PFSK-1 (cell line): Measurements from ENCODE around the gene CYB561D2.

ENCODE experiments used
- FOXP2 ChIP-seq: optimal IDR thresholded peaks from 2 replicates; pipeline ENCODE3; 2011; ENCODE audit warnings: borderline replicate concordance, control low read depth, inconsistent platforms; ENCODE audit not compliant: insufficient read depth; ENCODE audit errors: extremely low read length, extremely low read depth
- POLR2AphosphoS5 ChIP-seq: IDR thresholded peaks from 2 replicates; pipeline ENCODE4 v1.6.1; 2012; ENCODE audit warnings: low read depth, mild to moderate bottlenecking, control low read depth, low read length, moderate library complexity
- SIN3A ChIP-seq: IDR thresholded peaks from 2 replicates; pipeline ENCODE4 v1.6.1; 2012; ENCODE audit warnings: mild to moderate bottlenecking, low read length, moderate library complexity, borderline replicate concordance; ENCODE audit not compliant: insufficient read depth
- TAF1 ChIP-seq: IDR thresholded peaks from 2 replicates; pipeline ENCODE4 v1.6.1; 2012; ENCODE audit warnings: low read length, control low read depth, borderline replicate concordance; ENCODE audit not compliant: insufficient read depth
- TF ChIP-seq, protein P1 (sequence below), 2 experiments: IDR thresholded peaks; 2 replicates each; pipeline versions ENCODE4 v1.6.1 to v1.8.0; 2011 to 2012; ENCODE audit warnings: low read depth in 2 of 2, low read length in 2 of 2, control low read depth in 1 of 2, inconsistent platforms in 1 of 2, mild to moderate bottlenecking in 1 of 2, moderate library complexity in 1 of 2; ENCODE audit not compliant: insufficient read depth in 1 of 2

Gene CYB561D2

DNA sequence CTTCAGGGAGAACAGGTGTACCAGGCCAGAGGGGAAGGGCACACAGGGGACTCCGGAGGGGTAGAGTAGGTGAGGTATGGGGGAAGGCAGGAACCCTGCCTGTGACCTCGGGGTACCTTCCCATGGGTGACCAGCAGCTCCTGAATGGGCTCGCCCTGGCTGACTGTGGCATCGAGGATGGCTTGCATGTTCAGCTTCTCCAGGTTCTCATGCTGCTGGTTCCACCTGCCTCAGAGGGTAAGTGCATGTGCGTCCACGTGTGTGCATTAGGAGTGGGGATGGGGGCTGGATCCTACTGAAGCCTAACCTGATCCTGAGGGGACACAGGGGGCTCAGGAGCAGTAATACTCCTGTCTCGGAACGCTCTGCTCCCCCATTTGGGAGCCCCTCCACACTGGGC, 5.7 kb upstream of the CYB561D2 start:
- no peak for TF ChIP-seq POLR2AphosphoS5
- TF ChIP-seq SIN3A, result no peak
- no peak for TF ChIP-seq FOXP2
- TF ChIP-seq, protein P1, sequence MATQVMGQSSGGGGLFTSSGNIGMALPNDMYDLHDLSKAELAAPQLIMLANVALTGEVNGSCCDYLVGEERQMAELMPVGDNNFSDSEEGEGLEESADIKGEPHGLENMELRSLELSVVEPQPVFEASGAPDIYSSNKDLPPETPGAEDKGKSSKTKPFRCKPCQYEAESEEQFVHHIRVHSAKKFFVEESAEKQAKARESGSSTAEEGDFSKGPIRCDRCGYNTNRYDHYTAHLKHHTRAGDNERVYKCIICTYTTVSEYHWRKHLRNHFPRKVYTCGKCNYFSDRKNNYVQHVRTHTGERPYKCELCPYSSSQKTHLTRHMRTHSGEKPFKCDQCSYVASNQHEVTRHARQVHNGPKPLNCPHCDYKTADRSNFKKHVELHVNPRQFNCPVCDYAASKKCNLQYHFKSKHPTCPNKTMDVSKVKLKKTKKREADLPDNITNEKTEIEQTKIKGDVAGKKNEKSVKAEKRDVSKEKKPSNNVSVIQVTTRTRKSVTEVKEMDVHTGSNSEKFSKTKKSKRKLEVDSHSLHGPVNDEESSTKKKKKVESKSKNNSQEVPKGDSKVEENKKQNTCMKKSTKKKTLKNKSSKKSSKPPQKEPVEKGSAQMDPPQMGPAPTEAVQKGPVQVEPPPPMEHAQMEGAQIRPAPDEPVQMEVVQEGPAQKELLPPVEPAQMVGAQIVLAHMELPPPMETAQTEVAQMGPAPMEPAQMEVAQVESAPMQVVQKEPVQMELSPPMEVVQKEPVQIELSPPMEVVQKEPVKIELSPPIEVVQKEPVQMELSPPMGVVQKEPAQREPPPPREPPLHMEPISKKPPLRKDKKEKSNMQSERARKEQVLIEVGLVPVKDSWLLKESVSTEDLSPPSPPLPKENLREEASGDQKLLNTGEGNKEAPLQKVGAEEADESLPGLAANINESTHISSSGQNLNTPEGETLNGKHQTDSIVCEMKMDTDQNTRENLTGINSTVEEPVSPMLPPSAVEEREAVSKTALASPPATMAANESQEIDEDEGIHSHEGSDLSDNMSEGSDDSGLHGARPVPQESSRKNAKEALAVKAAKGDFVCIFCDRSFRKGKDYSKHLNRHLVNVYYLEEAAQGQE (IDR thresholded peaks at IDR 0.05; ENCODE audit: insufficient read depth in 1 of 2, low read depth in 2 of 2, low read length in 2 of 2), result no peak

DNA sequence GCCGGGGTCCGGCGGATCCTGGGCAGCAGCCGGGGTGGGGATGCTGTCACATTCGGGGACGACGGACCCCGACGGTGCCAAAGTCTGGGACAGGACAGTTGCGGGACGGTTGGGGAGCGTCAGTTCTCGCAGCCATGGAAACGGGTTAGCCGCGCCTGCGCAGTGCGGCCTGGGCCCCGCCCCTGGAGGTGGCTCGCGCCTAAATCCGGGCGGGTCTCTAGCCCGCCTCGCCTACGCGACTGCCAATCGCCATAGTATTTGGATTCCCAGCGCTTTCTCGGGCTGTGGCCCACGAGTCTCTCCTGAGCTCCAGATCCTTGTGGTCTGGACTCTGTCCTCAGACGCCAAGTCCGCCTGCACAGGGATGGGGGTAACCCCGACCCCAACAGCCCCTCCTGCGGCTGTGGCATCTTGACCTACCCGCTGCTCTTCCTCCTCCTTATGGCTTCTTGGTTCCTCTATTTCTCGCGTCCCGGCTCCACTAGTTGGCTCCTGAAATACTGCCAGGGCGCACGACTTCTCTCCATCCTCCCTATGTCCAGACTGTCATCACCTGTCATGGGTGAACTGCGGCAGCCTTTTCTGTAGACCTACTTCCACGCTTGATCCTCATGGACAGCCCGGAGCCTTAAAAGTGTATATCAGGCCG, 5.0 kb upstream of the CYB561D2 start, which contains the start of gene ZMYND10:
ZMYND10 (minus strand) TSS at position 147 of the 649 bp plus-strand sequence. CDS start 153 bp downstream, outside the sequence.
- TF ChIP-seq FOXP2, result no peak
- TF ChIP-seq SIN3A, result no peak
- no peak for TF ChIP-seq POLR2AphosphoS5
- TF ChIP-seq, protein P1 (IDR thresholded peaks at IDR 0.05; ENCODE audit: insufficient read depth in 1 of 2, low read depth in 2 of 2, low read length in 2 of 2), result no peak
- no peak for TF ChIP-seq TAF1

DNA sequence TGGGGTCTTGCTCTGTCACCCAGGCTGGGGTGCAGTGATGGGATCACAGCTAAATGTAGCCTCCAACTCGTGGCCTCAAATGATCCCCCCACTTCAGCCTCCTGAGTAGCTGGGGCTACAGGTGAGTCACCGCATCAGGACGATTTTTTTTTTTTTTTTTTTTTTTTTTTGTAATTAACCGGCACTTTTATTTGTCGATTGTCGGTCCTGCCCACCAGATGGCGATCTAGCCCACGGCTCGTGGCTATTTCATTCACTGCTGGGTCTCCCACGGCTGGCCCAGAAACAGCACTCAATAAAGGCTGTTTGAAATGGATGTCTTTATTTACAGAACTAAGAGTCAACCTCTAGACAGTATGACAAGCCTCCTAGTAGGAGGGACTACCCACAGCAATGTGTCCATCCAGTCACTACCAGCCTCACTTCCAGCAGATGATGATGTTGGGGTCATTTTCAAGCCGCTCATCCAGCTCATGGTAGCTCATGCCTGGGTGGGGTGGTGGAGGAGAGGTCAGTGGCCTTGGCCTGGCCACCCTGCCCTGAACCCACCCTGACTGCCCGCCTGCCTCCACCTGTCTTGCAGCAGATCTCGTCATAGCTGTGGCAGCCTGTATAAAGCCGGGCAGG, 3.4 kb upstream of the CYB561D2 start:
- TF ChIP-seq, protein P1 (IDR thresholded peaks at IDR 0.05; ENCODE audit: insufficient read depth in 1 of 2, low read depth in 2 of 2, low read length in 2 of 2), result no peak
- TF ChIP-seq POLR2AphosphoS5 (no peak), TAF1 (no peak), FOXP2 (no peak), SIN3A (no peak)

DNA sequence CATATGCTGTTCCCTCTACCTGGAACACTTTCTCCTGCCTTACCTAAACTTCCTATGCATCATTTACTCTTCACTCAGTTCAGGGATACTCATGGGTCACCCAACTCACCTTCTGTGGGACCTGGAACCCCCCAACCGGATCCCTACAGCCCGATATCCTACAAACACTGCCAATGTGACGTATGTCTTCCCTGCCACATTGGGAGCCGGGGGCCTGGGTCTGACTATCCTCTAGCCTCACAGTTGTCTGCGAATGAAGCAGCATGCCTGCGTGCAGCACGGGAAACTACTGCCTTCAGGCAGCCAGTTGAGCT, 492 bp upstream of the CYB561D2 start:
- no peak for TF ChIP-seq SIN3A
- no peak for TF ChIP-seq TAF1
- TF ChIP-seq, protein P1 (IDR thresholded peaks at IDR 0.05; ENCODE audit: insufficient read depth in 1 of 2, low read depth in 2 of 2, low read length in 2 of 2), result no peak
- TF ChIP-seq POLR2AphosphoS5, result no peak
- TF ChIP-seq FOXP2, result no peak

DNA sequence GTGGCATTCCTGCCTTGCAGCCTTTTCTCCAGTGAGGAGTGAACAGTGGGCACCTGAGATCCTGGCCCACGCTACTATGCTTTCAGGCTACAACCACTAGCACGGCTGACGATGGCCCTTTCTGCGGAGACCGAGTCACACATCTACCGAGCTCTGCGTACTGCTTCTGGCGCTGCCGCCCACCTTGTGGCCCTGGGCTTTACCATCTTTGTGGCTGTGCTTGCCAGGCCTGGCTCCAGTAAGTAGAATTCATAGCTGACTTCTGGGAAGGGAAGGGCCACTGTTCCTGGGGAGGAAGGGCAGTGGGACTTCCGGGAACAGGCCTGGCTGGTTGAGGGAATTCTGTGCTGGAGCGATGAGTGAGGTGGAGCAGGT, 648 bp downstream of the CYB561D2 start:
- TF ChIP-seq POLR2AphosphoS5 (no peak), TAF1 (no peak), SIN3A (no peak), FOXP2 (no peak)
- TF ChIP-seq, protein P1 (IDR thresholded peaks at IDR 0.05; ENCODE audit: insufficient read depth in 1 of 2, low read depth in 2 of 2, low read length in 2 of 2), result no peak
